Measurements from ENCODE around the gene DNER.

DNA sequence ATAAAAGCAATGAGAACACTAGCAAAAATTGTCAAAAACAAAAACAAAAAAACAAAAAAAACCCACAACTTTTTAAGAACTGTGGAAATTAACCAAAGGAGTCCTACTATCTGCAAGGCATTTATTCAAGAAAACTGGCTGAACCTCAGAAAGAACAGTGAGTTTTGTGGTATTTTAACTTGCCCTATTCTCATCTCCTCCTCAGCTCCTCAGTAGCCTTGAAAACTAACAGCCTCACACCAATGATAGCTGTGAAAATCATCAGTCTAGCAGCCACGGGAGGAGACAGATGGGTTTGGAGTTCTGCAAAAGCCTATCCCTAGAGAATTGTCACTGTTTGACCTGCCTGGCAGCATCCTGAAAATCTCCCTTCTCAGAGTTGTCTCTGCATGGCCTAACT lies 20.1 kb upstream of the DNER start:
- TF ChIP-seq, protein P1, sequence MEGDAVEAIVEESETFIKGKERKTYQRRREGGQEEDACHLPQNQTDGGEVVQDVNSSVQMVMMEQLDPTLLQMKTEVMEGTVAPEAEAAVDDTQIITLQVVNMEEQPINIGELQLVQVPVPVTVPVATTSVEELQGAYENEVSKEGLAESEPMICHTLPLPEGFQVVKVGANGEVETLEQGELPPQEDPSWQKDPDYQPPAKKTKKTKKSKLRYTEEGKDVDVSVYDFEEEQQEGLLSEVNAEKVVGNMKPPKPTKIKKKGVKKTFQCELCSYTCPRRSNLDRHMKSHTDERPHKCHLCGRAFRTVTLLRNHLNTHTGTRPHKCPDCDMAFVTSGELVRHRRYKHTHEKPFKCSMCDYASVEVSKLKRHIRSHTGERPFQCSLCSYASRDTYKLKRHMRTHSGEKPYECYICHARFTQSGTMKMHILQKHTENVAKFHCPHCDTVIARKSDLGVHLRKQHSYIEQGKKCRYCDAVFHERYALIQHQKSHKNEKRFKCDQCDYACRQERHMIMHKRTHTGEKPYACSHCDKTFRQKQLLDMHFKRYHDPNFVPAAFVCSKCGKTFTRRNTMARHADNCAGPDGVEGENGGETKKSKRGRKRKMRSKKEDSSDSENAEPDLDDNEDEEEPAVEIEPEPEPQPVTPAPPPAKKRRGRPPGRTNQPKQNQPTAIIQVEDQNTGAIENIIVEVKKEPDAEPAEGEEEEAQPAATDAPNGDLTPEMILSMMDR (conservative IDR thresholded peaks at IDR 0.05): no peak
- no peak for TF ChIP-seq EZH2 (IDR thresholded peaks at IDR 0.05; ENCODE audit: low read depth)
